GM19351 (cell line): ENCODE results near the gene CAP1.
"Not testable (repeated sequence)": the region's sequence is repeated elsewhere in the genome, so short reads cannot be mapped to it uniquely, and the experiment has no call there.

Experiments used
- ATAC-seq: cut with Tn5 transposase; IDR thresholded peaks from one replicate; pipeline ENCODE4 v1.9.1; 2021; ENCODE audit warnings: mild to moderate bottlenecking, moderate library complexity; ENCODE audit not compliant: unreplicated experiment

CAP1 gene, protein sequence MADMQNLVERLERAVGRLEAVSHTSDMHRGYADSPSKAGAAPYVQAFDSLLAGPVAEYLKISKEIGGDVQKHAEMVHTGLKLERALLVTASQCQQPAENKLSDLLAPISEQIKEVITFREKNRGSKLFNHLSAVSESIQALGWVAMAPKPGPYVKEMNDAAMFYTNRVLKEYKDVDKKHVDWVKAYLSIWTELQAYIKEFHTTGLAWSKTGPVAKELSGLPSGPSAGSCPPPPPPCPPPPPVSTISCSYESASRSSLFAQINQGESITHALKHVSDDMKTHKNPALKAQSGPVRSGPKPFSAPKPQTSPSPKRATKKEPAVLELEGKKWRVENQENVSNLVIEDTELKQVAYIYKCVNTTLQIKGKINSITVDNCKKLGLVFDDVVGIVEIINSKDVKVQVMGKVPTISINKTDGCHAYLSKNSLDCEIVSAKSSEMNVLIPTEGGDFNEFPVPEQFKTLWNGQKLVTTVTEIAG

DNA sequence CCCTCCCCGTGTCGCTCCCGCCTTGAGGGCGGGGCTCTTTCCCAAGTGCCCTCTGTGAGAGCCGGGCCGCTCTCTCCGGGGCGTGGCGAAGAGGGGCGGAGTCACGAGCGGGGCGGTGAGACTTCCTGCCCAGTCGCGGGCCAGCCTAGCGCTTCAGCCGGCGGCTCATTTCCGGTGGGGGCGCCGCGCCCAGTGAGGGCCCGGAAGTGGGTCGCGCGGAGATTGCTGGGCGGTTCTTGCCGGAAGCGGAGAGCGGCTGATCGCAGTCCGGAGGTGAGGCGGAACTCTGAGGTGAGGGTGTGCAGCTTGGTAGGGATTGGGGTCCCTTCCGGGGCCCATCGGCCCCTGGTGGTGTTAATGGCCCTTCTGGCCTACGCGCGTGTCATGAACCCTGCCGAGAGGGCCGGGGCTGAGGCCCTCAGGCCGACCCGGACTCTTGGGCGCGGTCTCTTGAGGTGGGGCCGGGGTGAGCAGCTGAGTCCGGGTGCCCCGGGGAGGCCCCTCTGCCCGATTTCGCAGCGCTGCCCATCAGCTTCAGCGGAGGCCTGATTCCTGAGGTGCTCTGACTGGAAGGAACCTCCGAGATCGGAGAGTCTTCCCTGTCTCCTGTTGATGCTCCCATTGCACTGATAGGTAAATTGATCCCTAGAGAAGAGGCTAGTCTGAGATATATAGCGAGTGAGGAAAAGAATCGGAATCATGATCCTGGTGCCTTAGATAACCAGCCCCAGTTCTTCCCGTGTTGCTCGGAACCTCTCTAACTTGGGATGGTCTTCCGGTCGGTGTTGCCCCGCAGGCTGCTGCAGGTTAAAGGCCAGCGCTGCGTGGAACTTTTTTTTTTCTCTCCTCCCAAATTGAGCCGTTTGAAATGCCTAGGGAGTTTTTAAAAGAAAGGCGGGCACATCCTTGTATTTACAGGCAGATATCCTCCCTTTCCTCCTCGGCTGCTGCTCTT lies at the start of gene CAP1:
Gene CAP1 (plus strand): TSS at position 219 of the 955 bp plus-strand sequence. CDS start 18,618 bp downstream, outside the sequence.
- peak; percentile 73 for ATAC-seq

DNA sequence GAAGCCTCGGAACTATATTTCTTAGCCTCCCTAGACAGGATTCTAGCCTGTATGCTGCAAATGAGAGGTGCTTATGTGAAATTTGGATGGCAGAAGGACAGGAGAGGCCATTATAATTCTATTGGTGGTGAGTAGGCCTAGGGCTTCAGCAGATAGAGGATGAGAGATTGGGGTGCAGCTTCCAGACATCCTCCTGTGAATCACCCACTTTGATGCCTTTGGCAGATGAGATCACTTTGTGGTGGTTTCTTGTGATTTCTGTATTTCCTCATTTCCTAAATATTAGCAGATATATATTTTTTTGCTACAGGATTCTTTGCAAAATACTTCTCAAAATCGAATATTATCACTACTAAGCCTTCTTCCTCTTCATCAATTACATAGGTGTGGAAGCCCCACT lies 48.3 kb upstream of the CAP1 start:
- ATAC-seq, result no peak

DNA sequence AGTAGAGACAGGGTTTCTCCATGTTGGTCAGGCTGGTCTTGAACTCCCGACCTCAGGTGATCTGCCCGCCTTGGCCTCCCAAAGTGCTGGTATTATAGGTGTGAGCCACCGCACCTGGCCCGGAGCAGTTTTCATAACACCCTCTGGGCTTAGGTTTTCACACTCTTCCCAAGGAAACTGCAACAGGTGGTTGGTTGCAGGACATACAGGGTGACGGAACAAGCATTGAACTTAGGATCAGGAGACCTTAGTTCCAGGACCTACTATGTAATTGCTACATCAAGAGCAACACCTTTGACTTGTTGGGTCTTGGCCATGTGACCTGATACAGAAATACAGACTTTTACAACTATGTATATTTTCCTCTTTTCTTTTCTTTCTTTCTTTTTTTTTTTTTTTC lies 47.6 kb upstream of the CAP1 start:
- no peak for ATAC-seq

DNA sequence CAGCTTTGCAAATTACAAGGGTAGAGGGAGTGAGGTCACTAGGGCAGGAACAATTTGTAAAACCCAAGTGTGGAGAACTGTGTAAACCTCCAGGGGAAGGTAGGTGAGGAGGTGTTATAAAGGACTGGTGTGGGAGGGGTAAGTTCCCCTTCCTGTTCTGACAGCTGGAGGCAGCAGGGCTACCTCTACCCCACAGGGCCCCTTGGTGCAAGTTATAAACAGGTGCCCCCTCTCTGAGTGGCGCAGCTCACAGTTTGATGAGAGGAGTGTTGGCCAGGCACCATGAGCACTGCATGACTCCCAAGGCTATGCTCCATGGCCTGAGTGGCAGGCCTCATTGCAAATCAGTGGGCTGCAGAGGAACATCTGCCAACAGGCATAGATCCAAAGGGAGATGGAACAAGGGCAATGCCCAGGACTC lies 44.5 kb upstream of the CAP1 start:
- peak; percentile 74 for ATAC-seq

DNA sequence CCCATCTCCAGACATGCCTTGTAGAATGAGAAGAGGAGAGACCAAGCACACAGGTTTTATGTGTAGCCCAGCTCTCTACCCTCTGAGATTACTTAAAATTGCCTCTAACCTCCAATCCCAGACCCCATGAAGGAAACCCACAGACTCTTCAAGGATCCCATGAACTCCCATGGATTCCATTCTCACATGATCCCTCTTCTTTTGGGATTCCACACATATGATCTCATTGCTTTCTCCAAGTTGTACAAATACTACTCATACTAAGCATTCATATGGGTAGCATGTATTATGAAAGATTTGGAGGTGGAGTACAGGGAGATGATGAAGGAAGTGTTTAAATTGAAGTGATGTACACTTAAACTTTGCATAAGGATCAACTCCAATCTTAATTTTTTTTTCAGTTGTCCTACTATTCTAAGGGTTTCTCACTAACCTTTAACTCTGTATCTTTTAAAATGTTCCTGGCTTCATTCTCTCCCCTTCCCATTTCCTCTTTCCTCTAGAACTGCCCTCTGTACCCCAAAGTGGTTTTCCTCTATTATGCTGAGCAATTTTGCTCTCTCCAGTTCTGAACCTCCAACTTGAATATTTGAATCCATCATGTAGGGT lies 44.0 kb upstream of the CAP1 start:
- no peak for ATAC-seq

DNA sequence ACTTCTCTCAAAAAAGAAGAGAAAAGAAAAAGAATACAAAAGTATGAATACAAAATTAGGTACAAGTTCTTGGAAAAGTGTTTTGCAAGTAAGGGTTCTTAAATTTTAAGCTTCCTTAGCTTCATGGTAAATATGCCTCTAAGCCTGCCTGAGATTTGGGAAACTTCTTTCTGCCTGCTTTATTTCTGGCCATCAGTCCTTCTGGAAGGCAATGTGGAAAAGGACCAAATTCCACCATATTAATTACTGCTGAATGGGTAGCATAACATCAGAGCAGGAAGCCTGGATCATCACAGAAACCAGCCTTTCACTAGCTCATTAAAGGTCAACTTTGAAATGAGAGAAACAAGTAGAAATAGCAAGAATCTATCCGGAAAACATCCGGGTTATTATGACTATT lies 39.1 kb upstream of the CAP1 start:
- ATAC-seq, result no peak

DNA sequence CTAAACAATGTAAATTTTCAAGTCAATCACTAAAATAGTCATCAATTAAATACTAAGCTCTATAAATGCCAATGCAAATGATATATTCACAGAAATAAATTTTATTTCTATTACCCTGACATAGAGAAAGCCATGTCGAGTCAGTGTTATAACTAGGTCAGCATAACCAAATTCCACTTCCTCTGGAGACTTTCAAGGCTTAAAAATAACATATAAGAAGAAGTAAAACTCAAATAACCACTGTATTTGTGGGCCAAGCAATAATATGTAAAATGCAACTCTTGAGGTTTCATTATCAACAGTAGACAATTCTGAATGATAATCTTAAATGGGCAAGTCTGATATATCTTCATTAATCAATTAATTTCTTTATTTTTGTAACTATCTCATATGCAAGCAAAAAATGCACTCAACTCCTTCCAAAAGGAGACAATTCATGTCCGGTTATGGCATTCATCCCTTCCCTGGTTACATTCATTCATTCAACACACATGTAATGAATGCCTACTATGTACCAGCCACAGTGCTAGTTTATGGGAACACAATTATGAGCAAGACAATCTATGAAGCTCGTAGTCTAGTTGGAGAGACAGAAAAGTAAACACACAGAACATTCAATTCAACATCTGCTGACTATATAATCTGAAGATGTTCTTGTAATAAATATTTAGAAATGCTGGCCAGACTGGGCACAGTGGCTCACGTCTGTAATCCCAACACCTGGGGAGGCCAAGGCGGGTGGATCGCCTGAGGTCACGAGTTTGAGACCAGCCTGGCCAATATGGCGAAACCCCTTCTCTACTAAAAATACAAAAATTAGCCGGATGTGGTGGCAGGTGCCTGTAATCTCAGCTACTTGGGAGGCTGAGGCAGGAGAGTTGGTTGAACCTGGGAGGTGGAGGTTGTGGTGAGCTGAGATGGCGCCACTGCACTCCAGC lies 37.1 kb upstream of the CAP1 start:
- peak; percentile 57 for ATAC-seq

DNA sequence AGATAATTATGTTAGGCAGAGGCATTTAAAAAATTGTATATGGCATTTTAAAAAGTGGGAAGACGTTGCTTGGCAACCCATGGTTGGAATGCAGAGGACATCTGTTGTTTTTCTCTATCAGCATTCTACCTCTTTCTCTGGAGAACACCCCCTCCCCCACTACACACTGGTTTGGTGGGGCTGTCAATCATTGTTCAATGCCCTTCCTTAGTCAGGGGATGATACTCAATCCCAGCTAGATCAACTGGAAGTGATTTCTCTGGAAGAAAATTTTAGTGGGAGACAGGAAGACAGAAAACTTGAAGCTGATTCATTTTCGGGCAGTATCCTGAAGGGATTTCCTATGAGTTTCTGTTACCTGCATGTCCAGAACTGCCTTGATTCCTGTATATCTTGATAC lies 35.7 kb upstream of the CAP1 start:
- no peak for ATAC-seq

DNA sequence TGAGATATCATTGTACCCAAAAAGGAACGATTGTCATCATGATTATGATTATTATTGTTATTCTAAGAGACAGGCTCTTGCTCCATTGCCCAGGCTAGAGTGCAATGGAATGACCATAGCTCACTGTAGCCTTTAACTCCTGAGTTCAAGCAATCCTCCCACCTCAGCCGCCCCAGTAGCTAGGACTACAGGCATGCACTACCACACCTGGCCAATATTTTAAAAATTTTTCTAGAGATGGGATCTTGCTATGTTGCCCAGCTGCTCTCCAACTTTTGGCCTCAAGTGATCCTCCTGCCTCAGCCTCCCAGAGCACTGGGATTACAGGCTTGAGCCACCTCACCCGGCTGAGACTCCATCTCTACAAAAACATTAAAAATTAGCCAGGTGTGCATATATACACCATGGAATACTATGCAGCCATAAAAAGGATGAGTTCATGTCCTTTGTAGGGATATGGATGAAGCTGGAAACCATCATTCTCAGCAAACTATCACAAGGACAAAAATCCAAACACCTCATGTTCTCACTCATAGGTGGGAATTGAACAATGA lies 33.0 kb upstream of the CAP1 start:
- not testable (repeated sequence) for ATAC-seq

DNA sequence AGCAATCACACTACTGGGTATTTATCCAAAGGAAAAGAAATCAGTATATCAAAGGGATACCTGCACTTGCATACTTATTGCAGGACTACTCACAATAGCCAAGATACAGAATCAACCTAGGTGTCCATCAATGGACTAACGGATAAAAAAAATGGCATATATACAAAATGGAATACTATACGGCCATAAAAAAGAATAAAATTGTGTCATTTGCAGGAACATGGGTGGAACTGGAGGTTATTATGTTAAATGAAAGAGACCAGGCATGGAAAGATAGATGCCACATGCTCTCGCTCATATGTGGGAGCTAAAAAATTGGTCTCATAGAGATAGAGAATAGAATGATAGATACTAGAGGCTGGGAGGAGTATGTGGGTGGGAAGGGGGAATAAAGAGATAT lies 29.3 kb upstream of the CAP1 start:
- no peak for ATAC-seq

DNA sequence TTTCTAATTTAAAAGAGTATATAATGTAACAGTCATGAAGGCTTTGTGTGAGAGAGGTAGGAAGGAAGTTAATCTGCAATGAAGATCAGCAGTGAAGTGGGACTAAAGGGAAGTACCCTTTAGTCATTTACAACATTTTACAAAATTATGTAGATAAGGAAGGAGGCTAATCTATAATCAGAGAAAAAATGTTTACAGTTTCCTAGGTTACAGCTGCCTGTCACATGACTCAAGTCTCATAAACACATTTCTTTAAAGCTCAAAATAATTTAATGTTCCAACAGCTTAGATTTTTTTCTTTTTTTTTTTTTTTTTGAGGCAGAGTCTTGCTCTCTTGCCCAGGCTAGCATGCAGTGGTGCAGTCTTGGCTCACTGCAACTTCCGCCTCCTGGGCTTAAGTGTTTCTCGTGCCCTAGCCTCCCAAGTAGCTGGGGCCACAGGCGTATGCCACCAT lies 26.2 kb upstream of the CAP1 start:
- no peak for ATAC-seq

DNA sequence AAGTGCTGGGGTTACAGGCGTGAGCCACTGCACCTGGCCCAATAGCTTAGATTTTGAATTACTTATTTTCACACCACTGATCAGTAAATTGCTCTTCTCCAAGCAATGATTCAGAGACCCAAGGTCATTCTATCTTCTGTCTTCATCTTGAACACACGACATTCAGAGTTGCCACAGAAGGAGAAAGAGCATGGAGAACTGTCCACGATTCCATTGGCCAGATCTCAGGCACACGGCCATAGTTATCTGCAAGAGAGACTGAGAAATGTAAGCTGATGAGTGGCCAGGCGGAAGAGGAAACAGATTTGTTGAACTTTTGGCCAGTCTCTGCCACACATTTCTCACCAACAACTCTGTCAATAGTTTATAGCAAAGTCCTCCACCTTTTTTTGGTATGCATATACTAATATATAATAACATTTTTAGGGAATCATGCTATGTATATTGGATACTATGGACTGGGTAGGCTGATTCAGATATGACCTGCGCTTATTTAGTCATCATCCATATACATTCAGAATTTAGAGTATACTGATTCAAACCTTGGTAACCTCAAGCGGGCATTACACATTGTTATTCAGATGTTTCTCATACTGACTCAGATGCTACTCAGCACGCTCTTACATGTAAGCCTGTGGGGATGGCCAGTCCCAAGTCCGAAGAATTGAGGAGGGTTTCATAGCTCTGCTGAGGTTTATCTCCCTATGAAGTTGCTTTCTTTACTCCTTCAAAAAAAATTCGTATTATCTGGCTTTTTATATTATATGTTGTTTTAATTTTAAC lies 25.5 kb upstream of the CAP1 start:
- ATAC-seq, result no peak

DNA sequence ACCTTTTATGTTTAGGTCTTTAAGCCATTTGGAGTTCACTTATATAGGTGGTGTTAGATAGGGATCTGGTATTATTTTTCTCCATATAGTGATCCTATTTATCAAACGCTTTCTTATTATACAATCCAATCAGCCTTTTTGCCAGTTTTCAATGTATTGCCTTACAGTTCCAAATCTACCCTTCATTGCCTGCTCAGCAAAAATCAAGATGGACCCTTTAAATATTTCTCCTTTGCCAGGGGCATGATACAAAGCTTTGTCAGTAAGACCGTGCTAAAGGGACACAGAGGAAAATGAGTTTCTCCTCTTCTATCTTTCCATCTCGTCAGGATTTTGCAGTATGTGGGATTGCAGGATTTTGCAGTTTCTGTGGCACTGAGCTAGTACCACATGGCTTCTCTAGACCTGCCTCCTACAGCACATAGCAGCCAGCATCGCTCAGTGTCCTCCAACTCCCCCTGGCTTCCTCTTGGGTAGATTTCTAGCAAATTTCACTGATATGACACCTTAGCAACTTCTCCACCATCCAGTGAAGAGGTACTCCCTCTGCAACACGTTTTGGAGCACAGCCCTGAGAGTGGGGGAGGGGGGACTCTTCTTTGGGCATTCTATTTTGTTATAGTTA lies 22.5 kb upstream of the CAP1 start:
- ATAC-seq, result no peak

DNA sequence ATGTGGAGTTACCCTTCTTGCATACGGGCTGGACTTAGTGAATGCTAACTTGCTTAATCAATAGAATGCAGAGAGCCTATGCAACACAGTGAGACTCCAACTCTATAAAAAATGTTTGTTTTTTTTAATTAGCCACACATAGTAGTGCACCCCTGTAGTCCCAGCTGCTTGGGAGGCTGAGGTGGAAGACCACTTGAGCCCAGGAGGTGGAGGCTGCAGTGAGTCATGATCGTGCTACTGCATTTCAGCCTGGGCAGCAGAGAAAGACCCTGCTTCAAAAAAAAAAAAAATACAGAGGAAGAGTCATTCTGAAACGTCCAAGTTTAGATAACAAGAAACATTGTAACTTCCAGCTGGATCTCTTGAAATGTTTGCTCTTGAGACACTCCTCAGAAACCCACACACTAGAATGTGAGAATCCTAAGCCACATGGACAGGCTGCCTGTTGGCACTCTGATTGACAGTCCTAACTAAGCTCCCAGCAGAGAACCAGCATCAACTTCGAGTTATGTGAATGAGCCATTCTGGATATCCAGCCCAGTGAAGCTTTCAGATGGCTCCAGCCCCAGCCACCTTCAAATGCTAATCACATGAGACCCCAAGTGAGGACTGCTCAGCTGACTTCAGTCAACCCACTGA lies 20.0 kb upstream of the CAP1 start:
- ATAC-seq, result no peak

DNA sequence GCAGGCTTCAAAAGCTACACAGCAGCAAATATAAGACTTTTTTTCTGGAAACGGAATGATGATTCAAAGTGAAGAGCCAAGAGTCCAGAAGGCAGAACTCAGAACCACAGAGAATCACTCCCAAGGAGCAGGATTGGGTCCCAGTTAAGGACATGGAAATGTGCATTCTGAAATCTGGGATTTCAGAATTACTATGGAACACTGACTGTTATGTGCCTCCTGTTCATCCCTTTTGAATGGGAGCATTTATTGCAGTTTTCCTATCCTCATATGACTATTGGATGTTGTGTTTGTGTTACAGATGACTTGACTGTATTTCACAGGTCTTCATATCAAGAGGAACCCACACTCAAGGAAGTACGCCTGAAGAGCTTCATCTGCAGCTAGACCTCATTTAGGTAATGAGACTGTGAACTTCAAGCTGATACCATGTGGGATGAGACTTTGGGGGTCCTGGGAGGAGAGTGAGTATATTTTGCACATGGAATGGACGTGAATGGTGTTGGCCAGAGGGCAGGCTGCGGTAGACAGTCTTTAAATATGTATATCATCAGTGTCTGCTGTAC lies 17.1 kb upstream of the CAP1 start:
- ATAC-seq, result no peak

DNA sequence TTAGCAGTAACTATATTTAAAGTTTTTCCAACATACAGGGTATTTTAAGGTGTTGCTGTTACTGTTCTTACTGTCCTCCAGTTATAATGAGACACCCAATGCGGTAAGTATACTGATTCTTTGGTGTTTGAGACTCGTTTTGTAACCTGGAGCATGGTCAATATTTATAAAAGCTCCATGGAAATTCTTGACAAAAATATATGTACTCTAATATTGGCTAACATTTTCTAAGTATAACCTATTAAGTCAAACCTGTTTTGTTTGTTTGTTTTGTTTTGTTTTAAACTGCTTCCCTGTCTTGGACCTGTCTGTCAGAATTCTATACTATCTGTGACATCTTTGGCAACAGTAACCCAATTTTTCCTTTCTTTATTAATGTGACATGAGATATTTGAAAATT lies 15.9 kb upstream of the CAP1 start:
- ATAC-seq, result no peak

DNA sequence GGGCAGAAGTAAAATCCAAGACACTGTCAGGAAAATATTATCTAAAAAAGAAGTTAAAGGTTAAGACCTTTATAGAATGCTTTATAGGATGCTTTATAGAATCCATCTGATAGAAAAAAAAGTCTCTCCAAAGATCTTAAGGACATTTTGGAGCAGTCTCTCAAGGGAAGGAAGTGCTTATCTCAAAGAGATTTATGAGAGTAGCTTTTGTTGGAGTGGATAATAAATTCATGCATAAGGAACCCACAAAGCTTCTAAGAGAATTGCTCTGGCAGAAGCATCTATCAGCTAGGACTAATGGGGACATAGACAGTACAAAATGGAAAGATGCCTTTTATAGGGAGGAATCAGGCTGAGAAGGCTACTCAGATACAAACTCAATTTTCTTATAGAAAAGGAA lies 12.9 kb upstream of the CAP1 start:
- no peak for ATAC-seq

DNA sequence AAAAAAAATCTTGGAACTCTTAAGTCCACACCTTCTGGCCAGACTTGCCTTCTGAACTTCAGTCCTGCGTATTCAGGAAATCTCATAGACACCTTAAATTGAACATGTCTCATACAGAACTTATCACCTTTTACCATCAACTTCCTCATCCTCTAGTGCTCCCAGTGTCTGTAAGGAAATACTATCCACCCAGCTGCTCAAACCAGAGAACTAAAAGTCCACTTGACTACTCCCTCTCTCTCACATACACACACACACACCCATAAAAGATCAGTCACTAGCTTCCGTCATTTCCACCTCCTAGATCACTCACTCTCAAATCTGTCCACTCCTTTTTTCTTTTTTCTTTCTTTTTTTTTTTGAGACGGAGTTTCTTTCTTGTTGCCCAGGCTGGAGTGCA lies 10.9 kb upstream of the CAP1 start:
- ATAC-seq, result no peak
